HG02571 (cell line): ENCODE data around the gene DZANK1.
"Not testable (repeated sequence)": the region's sequence is repeated elsewhere in the genome, so short reads cannot be mapped to it uniquely, and the experiment has no call there.

Experiments used
- ATAC-seq: cut with Tn5 transposase; IDR thresholded peaks from one replicate; pipeline ENCODE4 v1.9.1; 2021; ENCODE audit warnings: mild to moderate bottlenecking, moderate library complexity; ENCODE audit not compliant: unreplicated experiment

DZANK1 gene

DNA sequence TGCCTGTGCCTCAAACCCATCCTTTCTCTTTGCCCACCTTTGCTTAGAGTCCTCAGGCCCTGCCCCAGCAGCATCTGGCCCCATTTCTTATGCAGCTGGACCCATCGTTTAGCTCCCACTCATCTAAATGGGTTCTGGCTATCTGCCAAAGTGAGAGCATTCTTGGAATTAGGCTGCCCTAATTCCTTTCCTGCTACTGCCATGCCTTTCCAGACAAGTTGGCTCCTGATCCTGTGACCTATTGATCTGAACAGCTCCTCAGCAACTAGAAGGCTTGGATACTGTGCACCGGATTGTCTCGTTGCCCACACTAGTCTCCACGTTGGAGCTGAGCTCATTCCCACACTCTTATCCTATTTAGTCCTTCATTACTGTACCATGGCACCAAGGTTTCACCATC is 22.9 kb downstream of the DZANK1 start:
- no peak for ATAC-seq

DNA sequence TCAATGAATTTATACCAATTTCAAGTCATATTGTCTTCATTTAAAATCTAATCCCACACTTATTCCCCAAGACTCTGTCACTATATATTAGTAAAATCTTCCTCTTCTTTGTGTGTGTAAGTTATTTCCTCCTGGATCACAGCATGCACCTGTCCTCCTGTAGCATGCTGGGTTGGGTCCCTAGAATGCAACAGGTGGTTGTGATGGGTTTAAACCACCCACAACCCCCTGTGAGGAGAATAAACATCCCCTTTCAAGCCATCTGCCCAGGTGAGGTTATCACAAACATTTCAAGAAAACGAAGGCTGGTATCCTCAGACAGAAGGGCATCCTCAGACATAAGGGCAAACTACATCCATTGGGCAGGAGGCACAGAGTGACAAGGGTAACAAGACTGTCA is 26.4 kb downstream of the DZANK1 start:
- ATAC-seq = no peak

DNA sequence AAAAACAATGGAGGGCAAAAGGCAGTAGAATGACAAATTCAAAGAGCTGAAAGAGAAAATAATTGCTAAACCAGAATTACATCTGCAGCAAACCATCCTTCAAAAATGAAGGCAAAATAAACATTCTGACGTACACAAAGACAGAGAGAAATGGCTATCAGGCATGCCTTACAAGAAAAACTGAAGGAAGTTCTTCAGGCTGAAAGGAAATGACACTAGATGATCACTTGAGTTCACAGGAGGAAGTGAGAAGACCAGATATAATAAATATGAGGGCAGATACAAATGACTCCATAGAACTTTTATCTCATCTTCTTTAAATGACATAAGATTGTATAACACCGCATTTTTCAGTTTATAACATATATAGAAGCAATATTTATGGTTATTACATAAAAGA is 30.0 kb downstream of the DZANK1 start:
- ATAC-seq = no peak

DNA sequence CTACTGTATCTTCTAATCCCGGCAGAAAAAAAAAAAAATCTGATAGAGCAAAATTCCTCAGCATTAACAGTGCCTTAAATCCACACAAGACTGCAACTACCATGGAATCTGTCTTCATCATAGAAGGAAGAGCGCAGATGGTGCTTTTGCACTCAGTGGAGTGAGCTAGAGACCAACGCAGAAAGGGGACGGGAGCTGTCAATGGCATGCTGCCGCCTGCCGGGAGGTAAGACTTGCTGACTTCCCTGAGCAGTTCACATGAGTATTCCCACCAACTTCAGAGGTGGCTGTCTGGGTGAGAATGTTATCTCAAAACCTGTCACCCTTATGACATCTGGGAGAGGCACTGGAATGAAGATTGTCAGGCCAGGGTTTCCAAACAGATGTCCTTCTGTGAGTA is 35.6 kb downstream of the DZANK1 start:
- ATAC-seq = no peak

DNA sequence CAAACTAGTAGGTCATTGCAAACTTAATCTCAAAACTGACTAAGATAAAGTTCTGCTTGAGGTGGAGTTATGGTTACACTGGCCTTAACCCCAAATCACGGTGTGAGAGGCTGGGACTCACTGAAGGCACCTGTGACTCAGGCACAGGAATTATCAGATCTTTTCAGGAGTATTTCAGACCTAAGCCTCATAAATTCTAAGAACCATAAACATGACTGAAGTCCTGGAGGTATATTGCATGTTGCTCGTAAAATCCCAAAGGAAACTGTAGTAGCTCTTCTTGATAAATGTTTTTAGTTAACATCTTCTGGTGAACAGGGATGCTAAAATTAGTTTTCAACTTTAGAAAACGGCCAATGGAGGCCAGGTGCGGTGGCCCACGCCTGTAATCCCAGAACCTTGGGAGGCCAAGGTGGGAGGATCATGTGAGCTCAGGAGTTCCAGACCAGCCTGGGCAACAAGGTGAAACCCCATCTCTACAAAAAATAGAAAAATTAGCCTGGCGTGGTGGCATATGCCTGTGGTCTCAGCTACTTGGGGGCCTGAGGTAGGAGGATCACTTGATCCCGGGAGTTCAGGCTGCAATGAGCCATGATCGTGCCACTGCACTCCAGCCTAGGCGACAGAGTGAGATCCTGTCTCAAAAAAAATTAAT is 36.5 kb downstream of the DZANK1 start:
- ATAC-seq = no peak

DNA sequence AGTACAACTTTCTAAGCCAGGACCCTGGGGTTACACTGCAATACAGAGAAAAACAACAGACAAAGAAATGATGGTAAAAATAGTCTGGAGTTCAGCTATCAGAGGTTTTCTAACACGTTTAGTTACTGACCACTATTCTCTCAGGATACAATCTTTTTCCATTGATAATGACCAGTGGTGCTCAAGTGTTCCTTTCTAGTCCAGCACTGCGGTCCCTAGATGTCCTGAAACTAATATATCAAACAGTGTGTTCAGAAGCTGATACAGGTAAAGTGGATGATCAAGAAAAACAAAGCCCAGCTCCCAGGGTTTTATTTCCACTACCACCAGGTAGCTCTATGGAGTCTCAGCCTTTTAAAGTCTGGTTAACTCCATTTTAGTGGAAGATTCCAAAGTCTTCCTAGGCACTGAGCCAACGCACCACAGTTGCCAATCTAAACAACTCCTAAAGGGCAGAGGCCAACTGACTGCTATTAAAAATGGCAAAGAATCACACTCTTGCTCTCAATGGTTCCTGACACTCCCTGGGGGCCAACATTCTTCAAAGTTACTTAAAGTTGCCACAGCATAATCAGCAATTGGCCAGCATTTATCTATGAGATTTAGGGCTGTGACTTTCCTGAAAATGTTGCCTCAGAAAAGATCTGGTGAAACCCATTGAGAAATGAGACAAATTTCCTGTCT is 38.2 kb downstream of the DZANK1 start:
- ATAC-seq = no peak

DNA sequence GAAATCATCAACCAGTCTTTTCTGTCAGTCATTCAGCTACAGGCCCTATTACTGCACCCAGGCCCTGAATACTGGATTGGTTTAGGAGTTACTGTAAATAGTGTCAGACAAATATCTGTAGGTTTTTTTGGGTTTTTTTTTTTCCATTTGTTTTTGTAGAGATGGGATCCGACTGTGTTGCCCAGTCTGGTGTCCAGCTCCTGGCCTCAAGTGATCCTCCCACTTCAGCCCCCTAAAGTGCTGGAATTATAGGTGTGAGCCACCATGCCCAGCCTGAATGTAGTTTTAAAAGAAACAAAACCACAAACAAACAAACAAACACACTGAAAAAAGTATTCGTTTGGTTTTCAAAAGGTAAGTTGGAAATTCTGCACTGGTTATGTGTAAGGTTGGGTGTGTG is 39.6 kb downstream of the DZANK1 start:
- no peak for ATAC-seq

DNA sequence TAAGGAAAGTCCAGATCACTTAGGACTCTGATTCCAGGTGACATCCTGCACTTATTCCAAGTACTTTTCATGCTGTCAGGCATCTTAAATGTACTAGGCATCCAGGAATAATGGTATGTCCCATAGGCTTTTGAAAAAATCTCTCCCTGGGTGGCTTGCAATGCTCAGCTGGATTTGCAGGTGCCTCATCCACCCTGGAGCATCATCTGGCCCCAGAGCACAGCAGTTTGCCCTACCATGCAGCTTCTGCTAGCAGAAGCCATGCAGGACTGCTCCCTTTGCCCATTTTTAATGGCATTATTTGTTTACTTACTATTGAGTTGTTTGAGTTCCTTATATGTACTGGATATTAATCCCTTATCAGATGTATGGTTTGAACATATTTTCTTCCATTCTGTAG is 45.2 kb downstream of the DZANK1 start:
- ATAC-seq = no peak

DNA sequence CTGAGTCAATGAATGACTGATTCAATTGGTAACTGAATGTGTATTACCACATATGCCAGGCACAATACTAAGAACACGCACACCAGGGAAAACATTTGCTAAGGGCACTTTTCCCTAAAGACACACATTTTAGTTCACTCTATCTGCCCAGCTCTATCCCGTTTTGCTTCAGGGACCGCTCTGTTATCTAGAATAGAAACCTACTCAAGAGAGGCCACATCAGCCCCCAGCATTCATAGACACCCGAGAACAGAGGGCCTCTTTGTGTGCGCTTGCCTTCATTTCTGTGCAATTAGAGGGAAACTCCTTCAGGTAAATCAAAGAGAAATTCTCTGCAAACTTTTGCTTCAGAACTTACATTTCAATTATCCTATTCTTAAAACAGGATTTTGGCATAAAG is 50.3 kb downstream of the DZANK1 start:
- ATAC-seq = no peak

DNA sequence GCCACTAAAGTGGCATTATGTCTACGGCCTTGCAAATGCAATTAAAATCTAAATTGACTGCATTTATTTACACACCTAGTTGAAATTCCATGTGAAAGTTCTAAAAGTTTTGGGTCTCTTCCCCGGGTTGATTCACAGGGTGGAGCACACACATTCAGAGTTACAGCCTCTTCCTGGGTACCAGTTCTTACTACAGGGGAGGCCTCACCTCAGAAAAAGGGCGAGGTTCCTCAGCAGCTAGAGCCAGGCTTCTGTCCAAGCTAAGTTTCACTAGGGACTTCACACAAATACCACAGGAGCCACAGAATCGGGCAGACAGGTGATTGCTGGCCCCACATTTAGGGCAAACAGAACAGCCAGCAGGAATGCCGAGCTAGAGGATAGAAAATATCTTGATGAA is 52.7 kb downstream of the DZANK1 start:
- ATAC-seq = no peak

DNA sequence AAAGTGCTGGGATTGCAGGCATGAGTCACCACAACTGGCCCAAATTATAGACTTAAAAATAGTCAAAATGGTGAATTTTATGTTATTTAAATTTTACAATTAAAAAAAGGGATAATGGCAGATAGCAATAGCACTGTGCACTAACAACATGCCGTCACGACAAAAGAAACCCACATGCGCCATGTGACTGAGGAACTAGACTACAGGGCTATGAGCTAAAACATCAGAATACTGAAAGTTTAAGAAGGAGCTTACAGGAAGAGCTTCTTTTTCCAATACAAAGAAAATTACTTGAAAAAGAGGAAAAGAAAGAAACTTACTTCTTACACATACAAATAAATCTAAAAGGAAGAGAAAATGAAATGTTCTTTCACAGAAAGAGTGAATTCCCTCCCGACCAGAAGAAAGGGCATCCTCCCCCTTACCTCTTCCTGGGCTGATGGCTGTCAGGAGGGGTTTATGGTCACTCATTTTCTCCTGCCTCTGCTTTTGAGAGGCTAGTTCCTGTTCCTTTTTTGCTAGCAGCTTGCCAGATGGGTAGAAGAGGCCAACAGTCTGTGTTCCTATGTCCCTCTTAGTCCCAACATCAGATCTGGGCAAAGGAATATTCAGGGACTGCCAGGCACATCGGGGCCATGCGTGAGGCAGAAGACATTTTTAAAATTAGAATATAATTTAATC is 54.5 kb downstream of the DZANK1 start:
- ATAC-seq = no peak

DNA sequence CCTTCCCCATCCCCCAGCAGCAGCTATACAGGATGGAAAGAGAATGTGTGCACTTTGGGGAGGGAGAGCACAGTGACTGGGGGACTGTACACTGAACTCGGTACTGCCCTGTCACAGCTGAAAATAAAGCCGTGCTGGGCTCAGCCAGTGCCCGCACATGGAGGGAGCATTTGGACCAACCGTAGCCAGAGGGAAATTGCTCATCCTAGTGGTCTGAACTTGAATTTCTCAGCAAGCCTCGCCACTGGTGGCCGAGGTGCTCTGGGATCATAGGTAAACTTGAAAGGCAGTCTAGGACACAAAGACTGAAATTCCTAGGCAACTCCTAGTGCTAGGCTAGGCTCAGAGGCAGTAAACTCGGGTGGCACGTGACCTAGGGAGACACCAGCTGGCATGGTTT is 61.0 kb downstream of the DZANK1 start:
- ATAC-seq = no peak

DNA sequence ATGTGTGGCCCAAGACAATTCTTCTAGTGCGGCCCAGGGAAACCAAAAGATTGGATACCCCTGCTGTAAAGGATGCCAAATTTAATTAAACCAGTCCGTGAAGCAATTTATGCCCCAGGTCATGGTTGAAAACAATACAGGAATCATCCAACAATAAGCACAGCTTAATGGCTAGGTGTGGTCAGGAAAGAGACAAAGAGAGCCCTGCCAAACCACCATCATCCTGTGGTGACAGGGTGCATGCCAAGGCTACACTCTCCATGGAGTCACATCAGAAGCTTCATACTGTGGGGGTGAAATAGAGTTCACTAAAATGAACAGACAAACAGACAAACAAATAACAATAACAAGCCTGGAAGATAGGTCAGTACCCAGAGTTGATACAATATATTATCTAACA is 62.7 kb downstream of the DZANK1 start:
- ATAC-seq = no peak

DNA sequence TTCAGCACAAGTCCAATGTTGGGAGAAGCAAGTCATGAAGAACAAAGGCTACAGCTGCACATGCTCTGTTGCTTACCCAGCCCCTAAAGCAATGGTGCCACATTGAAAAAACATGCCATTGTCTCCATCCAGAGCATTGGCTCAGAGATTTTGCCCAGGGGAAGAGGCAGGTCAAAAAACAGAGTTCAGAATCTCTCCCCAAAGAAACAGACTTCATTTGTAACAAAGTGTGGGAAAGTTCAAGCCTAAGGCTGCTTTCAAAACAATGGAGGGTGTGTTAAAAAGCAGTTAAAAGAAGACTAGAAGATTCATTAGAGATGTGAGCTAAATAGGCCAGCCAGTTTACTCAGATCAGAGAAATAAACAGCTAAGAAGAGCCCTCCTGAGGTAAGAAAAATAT is 63.6 kb downstream of the DZANK1 start:
- ATAC-seq = no peak

DNA sequence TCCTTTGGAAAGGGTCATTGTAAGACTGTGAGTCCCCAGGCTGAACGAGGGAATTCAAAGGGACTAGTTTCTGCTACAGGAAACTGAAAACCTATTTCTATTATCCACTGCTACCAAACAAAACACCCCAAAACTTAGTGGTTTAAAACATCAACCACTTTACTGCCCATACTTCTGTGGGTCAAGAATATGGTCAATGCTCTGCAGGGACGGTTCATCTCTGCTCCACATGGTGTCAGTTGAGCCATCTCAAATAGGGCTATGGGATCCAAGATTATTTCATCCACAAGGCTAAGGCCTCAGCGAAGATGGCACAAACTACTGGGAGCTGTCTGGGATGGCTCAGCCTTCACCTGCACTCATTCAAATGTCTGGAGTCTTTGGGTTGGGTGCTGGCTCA is 65.5 kb downstream of the DZANK1 start:
- no peak for ATAC-seq

DNA sequence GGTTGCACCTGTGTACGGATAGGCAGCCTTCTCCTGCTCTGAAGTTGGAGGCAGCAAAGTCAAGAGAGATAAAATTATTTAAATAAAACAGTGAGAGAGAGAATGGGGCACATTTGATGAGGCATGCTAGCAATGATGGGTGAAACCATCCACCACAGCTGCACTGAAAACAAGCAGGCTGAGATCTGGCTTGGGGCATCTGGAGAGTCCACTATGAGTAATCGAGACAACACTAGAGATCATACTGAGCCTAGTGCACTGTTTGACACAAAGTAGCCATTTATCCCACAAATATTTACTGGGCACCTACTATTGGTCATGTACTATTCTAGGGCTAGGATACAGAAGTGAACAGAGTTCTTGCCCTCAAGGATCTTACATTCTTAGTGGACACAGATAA is 66.4 kb downstream of the DZANK1 start:
- ATAC-seq = no peak

DNA sequence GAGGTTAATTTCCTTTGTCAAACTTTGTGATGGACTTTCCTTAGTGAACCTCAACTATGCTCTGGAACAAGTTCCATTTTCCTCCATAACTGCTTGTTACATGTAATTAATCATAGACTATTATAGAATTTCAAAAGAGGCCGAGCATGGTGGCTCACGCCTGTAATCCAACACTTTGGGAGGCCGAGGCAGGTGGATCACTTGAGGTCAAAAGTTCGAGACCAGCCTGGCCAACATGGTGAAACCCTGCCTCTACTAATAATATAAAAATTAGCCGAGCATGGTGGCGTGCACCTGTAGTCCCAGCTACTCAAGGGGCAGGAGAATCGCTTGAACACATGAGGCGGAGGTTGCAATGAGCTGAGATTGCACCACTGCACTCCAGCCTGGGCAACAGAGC is 68.1 kb downstream of the DZANK1 start:
- ATAC-seq = not testable (repeated sequence)

DNA sequence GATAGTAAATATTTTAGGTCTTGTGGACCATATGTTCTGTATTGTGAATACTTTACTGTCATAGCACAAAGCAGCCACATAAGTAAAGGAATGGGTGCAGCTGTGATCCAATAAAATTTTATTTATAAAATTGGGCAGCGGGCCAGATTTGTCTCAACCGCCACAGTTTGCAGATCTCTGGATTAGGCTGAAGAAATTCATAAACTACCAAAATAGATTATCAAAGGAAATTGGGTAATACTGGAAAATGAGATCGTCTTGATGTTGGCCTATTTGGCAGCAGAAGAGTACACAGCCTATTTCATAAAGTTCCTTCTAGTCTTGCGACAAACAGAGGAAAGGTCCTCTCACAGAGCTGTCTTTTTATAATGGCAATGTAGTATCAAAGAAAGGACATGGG is 69.8 kb downstream of the DZANK1 start:
- no peak for ATAC-seq

DNA sequence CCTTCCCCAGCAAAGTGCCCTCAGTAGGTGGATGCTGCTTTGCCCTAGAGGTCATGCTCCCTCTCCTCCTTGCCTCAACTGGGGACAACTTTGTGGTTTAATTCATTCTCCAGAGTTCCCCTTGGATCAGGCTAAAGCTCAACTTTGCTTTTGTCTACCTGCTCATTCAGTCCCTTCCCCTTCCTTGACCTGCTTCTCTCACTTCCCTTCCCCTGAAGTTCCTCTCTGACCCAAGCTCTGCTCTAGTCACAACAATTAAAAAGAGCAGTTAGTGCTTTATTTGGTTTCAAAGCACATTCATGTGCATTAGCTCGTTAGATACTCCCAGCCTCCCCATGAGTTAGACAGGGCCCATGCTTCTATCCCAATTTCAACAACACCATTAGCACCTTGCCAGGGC is 71.3 kb downstream of the DZANK1 start:
- ATAC-seq = no peak

DNA sequence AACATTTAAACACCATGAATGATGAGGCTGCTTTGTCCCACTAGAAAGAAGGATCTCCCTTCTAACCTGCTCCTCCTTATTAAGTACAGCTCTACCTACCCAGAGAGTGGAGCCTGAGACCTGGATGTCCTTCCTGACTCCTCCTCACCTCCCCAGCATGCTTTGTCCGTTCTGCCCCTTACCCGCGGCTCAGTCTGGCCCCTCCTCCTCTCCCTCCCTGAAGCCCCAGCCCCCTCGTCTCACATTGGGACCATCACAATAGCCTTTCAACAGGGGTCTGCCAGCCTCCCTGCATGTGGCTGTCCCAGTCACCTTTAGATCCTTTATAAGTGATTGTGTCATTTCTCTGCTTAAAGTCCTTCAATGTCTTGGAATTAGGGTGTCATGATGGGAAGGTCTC is 72.5 kb downstream of the DZANK1 start:
- no peak for ATAC-seq

DNA sequence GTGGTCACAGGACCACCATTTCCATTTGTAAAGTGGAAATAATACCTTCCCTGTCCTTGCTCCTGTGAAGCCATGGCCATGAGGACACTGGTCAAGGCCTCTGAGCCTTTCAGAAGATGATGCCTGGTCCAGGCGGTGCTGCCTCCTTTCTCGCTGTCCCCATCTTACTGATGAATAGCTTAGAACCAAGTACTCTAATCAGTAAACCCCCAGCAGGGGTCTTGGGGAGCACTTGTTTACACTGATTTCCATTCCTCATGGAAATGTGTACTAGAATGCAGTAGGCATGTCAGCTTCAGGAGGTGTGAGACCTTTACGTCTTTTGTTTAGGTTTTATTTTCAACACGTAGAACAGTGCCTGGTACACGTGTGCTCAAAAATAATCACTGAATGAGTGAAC is 75.1 kb downstream of the DZANK1 start:
- no peak for ATAC-seq

DNA sequence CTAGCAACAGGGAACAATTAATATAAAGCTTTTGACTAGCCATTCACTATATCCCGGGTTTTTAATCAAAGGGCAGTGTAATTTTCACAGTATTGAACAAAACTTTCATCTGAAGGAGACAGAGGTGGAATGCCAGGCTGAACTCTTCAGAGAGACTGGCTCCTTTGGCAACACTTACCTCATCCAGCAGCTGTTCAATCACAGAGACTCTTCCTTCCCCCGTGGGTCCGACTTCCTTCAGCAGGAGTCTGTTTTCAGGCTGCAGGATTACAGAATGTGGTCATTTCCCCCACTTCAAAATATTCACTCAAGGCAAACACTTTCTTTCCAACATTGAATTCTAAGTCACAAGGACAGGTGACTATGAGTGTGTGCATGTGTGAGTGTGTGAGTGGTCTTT is 76.6 kb downstream of the DZANK1 start:
- no peak for ATAC-seq
